KMS-11 (cell line): ENCODE data around the gene TANC1.

Experiments
- H2AFZ ChIP-seq: fragments of 200-600 bp; sonication (generic); 2 replicates; pipeline ENCODE4 v1.6.1; 2016; ENCODE audit warnings: antibody characterized with exemption, mixed run types, low read depth
- H3K27ac ChIP-seq: fragments of 200-600 bp; sonication (generic); 2 replicates; pipeline ENCODE4 v1.6.1; 2016; ENCODE audit warnings: mild to moderate bottlenecking, mixed run types
- H3K27me3 ChIP-seq: fragments of 200-600 bp; sonication (generic); 2 replicates; pipeline ENCODE4 v1.6.1; 2017; ENCODE audit warnings: mild to moderate bottlenecking, low read depth, mixed run types, moderate library complexity; ENCODE audit not compliant: insufficient read depth
- H3K36me3 ChIP-seq: fragments of 200-600 bp; sonication (generic); 2 replicates; pipeline ENCODE4 v1.6.1; 2017; ENCODE audit warnings: mild to moderate bottlenecking, mixed run types; ENCODE audit not compliant: insufficient read depth
- H3K4me1 ChIP-seq: fragments of 200-600 bp; sonication (generic); 2 replicates; pipeline ENCODE4 v1.6.1; 2016; ENCODE audit warnings: mild to moderate bottlenecking, low read depth, mixed run types; ENCODE audit not compliant: poor library complexity, severe bottlenecking
- H3K4me2 ChIP-seq: fragments of 200-600 bp; sonication (generic); 2 replicates; pipeline ENCODE4 v1.7.0; 2016; ENCODE audit warnings: mild to moderate bottlenecking, mixed run types
- H3K4me3 ChIP-seq: fragments of 200-600 bp; sonication (generic); IDR thresholded peaks from 2 replicates; pipeline ENCODE4 v1.6.1; 2017; ENCODE audit warnings: low read depth, low read length, mixed read lengths; ENCODE audit not compliant: insufficient read depth
- H3K79me2 ChIP-seq: fragments of 200-600 bp; sonication (generic); 2 replicates; pipeline ENCODE4 v1.6.1; 2016; ENCODE audit warnings: low read depth, mixed run types; ENCODE audit not compliant: insufficient read depth
- H3K9ac ChIP-seq: fragments of 200-600 bp; sonication (generic); 2 replicates; pipeline ENCODE4 v1.6.1; 2016; ENCODE audit warnings: mild to moderate bottlenecking, mixed run types
- H4K20me1 ChIP-seq: fragments of 200-600 bp; sonication (generic); 2 replicates; pipeline ENCODE4 v1.6.1; 2016; ENCODE audit warnings: mild to moderate bottlenecking, mixed run types; ENCODE audit not compliant: insufficient read depth
- CTCF ChIP-seq: fragments of 200-600 bp; sonication (generic); conservative IDR thresholded peaks from 2 replicates; pipeline ENCODE4 v1.6.1; 2017; ENCODE audit warnings: low read depth, mild to moderate bottlenecking, antibody characterized with exemption, low read length, moderate library complexity, mixed read lengths

Gene TANC1

GRCh38 chr2:158979772-158980171, 11.3 kb downstream of the TANC1 start:
- Histone ChIP-seq H2AFZ (no peak overlapping the region), H3K27me3 (no peaks in the 10 kb centered on the region), H4K20me1 (no peaks in the 10 kb centered on the region), H3K9ac (no peak overlapping the region), H3K27ac (no peak overlapping the region), H3K4me2 (no peak overlapping the region), H3K36me3 (no peaks in the 10 kb centered on the region), H3K4me1 (peaks cover 21% of the 10 kb centered on the region), H3K4me3 (no peak overlapping the region), H3K79me2 (peaks cover 7% of the 10 kb centered on the region)
- no peak for TF ChIP-seq CTCF

DNA sequence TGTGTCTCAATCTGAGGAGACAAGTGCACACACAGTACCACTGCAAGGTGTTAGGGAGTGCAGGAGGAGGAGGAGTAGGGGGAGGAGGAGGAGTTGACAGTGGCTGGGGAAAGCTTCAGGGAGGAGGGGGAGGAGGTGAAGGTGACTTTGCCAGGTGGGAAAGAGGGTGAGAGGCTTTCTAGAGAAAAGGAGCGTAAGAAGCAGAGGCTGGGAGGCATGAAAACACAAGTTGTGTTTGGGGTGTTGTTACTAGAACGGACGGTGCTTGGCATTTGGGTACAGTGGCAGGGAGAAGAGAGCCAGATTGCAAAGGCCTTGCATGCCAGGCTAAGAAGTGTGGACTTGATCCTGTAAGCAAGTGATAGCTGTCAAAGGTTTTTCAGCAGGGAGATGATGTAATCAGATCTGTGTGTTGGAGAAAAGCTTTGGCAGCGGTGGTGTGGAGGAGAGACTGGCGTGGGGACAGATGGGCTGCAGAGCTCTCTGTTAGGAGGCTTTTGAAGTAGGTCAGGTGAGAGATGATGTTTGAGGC, 16.2 kb downstream of the TANC1 start:
- Histone ChIP-seq H3K9ac (peak overlapping the region; percentile 64; the same call in 1 of the 2 replicates), H3K4me2 (peak overlapping the region; percentile 79)
- TF ChIP-seq CTCF, result no peak

DNA sequence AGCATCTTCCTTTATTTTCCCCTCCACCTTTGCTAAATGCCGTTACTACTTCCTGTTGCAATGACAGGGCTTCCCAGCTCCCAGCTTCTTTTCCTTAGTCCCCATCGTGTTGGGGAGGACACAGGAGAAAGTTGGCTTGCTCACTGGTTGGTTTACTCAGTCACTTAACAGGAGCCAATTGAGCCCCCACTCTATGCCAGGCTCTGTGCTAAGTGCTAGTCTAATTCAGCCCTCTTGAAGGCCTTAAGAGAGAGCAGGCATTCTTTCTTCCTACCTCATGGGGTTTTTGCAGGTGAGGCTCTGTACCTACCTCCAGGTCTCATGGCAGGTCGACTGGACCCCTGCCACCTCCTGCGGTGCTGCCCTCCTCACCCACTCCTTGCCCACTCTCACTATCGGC, 20.1 kb downstream of the TANC1 start:
- Histone ChIP-seq H3K36me3 (no peaks in the 10 kb centered on the region), H2AFZ (no peak overlapping the region), H3K9ac (peak overlapping the region; percentile 64; the same call in 1 of the 2 replicates), H3K4me3 (no peak overlapping the region), H3K4me1 (peaks cover 84% of the 10 kb centered on the region), H3K4me2 (peak overlapping the region; percentile 79), H3K79me2 (peaks cover 71% of the 10 kb centered on the region), H3K27me3 (no peaks in the 10 kb centered on the region), H3K27ac (no peak overlapping the region), H4K20me1 (no peaks in the 10 kb centered on the region)
- no peak for TF ChIP-seq CTCF

More for the DNA sequence above, 16.2 kb downstream of the TANC1 start:
- H3K4me3 ChIP-seq, result no peak overlapping the region
- H3K4me1 ChIP-seq, result peaks cover 68% of the 10 kb centered on the region
- H2AFZ ChIP-seq, result peak overlapping the region; percentile 34; the same call in 1 of the 2 replicates
- H3K79me2 ChIP-seq, result peaks cover 44% of the 10 kb centered on the region
- no peaks in the 10 kb centered on the region for H3K36me3 ChIP-seq
- H3K27me3 ChIP-seq, result no peaks in the 10 kb centered on the region
- H4K20me1 ChIP-seq, result no peaks in the 10 kb centered on the region
- H3K27ac ChIP-seq, result peak overlapping the region; percentile 81

DNA sequence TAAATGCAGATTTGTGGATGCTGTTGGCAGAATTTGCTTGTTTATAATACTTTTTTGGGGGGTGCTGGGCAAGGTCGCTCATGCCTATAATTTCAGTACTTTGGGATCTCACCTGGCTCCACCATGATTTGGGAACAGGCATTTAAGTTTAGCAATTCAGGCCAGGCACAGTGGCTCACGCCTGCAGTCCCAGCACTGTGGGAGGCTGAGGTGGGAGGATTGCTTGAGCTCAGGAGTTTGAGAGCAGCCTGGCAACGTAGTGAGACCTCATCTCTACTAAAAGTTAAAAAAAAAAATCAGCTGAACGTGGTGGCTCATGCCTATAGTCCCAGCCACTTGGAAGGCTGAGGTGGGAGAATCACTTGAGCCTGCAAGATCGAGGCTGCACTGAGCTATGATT, 20.7 kb downstream of the TANC1 start:
- H2AFZ ChIP-seq, result no peak overlapping the region
- H3K79me2 ChIP-seq, result peaks cover 77% of the 10 kb centered on the region
- H3K4me3 ChIP-seq, result no peak overlapping the region
- no peak for TF ChIP-seq CTCF
- H3K9ac ChIP-seq, result no peak overlapping the region
- H4K20me1 ChIP-seq, result no peaks in the 10 kb centered on the region
- H3K36me3 ChIP-seq, result no peaks in the 10 kb centered on the region
- no peaks in the 10 kb centered on the region for H3K27me3 ChIP-seq
- peak overlapping the region; percentile 79; the same call in 1 of the 2 replicates for H3K4me2 ChIP-seq
- no peak overlapping the region for H3K27ac ChIP-seq
- H3K4me1 ChIP-seq, result peaks cover 84% of the 10 kb centered on the region
